GM19468 (cell line): Measurements from ENCODE around the gene SLC1A3.
"Not testable (repeated sequence)": the region's sequence is repeated elsewhere in the genome, so short reads cannot be mapped to it uniquely, and the experiment has no call there.

Experiments used
- ATAC-seq: cut with Tn5 transposase; IDR thresholded peaks from one replicate; pipeline ENCODE4 v1.9.1; 2021; ENCODE audit warnings: mild to moderate bottlenecking, moderate library complexity, moderate number of reproducible peaks; ENCODE audit not compliant: unreplicated experiment; ENCODE audit errors: extremely low read depth

The SLC1A3 gene

GRCh38 chr5:36629729-36630128 lies 23.3 kb downstream of the SLC1A3 start:
- ATAC-seq, result no peak

GRCh38 chr5:36630201-36631145 lies 24.1 kb downstream of the SLC1A3 start:
- no peak for ATAC-seq

GRCh38 chr5:36631154-36631553 lies 24.7 kb downstream of the SLC1A3 start:
- ATAC-seq, result no peak

- no peak for ATAC-seq
Measured at GRCh38 chr5:36631620-36632362, 25.4 kb downstream of the SLC1A3 start.

- ATAC-seq, result no peak
Measured at GRCh38 chr5:36632363-36632664, 25.9 kb downstream of the SLC1A3 start.

GRCh38 chr5:36635721-36636390 lies 29.4 kb downstream of the SLC1A3 start:
- no peak for ATAC-seq

- ATAC-seq, result no peak
Measured at GRCh38 chr5:36637101-36637500, 30.7 kb downstream of the SLC1A3 start.

GRCh38 chr5:36637516-36637915 lies 31.1 kb downstream of the SLC1A3 start:
- no peak for ATAC-seq

- ATAC-seq, result no peak
Measured at GRCh38 chr5:36638056-36638455, 31.6 kb downstream of the SLC1A3 start.

- no peak for ATAC-seq
Measured at GRCh38 chr5:36640949-36641348, 34.5 kb downstream of the SLC1A3 start.

- no peak for ATAC-seq
Measured at GRCh38 chr5:36641431-36641830, 35.0 kb downstream of the SLC1A3 start.

- no peak for ATAC-seq
Measured at GRCh38 chr5:36642089-36642488, 35.7 kb downstream of the SLC1A3 start.

GRCh38 chr5:36643162-36643561 lies 36.8 kb downstream of the SLC1A3 start:
- ATAC-seq, result no peak

GRCh38 chr5:36643841-36644240 lies 37.4 kb downstream of the SLC1A3 start:
- ATAC-seq, result not testable (repeated sequence)

GRCh38 chr5:36644727-36645126 lies 38.3 kb downstream of the SLC1A3 start:
- ATAC-seq, result no peak

- ATAC-seq, result no peak
Measured at GRCh38 chr5:36646100-36646499, 39.7 kb downstream of the SLC1A3 start.

GRCh38 chr5:36646507-36647023 lies 40.2 kb downstream of the SLC1A3 start:
- ATAC-seq, result no peak

- no peak for ATAC-seq
Measured at GRCh38 chr5:36647046-36647445, 40.6 kb downstream of the SLC1A3 start.

GRCh38 chr5:36648426-36648825 lies 42.0 kb downstream of the SLC1A3 start:
- no peak for ATAC-seq

GRCh38 chr5:36651761-36652685 lies 45.6 kb downstream of the SLC1A3 start:
- ATAC-seq, result no peak
